HG03175 (cell line): Measurements from ENCODE around the gene TRDN.
"Not testable (repeated sequence)": the region's sequence is repeated elsewhere in the genome, so short reads cannot be mapped to it uniquely, and the experiment has no call there.

Experiments used
- ATAC-seq: cut with Tn5 transposase; IDR thresholded peaks from one replicate; pipeline ENCODE4 v1.9.1; 2021; ENCODE audit warnings: mild to moderate bottlenecking, moderate library complexity; ENCODE audit not compliant: unreplicated experiment

Gene TRDN

GRCh38 chr6:123565529-123565928 lies 71.2 kb downstream of the TRDN start:
- ATAC-seq: no peak

- ATAC-seq: no peak
These were observed 72.4 kb downstream of the TRDN start for GRCh38 chr6:123564361-123564760.

GRCh38 chr6:123562677-123563076 lies 74.1 kb downstream of the TRDN start:
- no peak for ATAC-seq

- ATAC-seq: no peak
These were observed 74.5 kb downstream of the TRDN start for GRCh38 chr6:123562264-123562663.

- not testable (repeated sequence) for ATAC-seq
These were observed 76.9 kb downstream of the TRDN start for GRCh38 chr6:123559816-123560215.

- not testable (repeated sequence) for ATAC-seq
These were observed 79.3 kb downstream of the TRDN start for GRCh38 chr6:123557474-123557873.

GRCh38 chr6:123551939-123552707 lies 84.6 kb downstream of the TRDN start:
- ATAC-seq: no peak

- no peak for ATAC-seq
These were observed 86.6 kb downstream of the TRDN start for GRCh38 chr6:123550052-123550617.

- no peak for ATAC-seq
These were observed 87.3 kb downstream of the TRDN start for GRCh38 chr6:123549476-123549875.

- ATAC-seq: no peak
These were observed 89.4 kb downstream of the TRDN start for GRCh38 chr6:123547216-123547978.

GRCh38 chr6:123546537-123546936 lies 90.2 kb downstream of the TRDN start:
- no peak for ATAC-seq

- no peak for ATAC-seq
These were observed 95.3 kb downstream of the TRDN start for GRCh38 chr6:123541462-123541861.

- ATAC-seq: no peak
These were observed 102.7 kb downstream of the TRDN start for GRCh38 chr6:123533862-123534648.

GRCh38 chr6:123529843-123530242 lies 106.9 kb downstream of the TRDN start:
- ATAC-seq: no peak

GRCh38 chr6:123529058-123529457 lies 107.7 kb downstream of the TRDN start:
- no peak for ATAC-seq

- no peak for ATAC-seq
These were observed 109.3 kb downstream of the TRDN start for GRCh38 chr6:123527406-123527805.

- ATAC-seq: peak; percentile 41
These were observed 110.6 kb downstream of the TRDN start for GRCh38 chr6:123526128-123526527.

- no peak for ATAC-seq
These were observed 112.0 kb downstream of the TRDN start for GRCh38 chr6:123524781-123525180.

GRCh38 chr6:123520217-123520616 lies 116.5 kb downstream of the TRDN start:
- no peak for ATAC-seq

- no peak for ATAC-seq
These were observed 117.6 kb downstream of the TRDN start for GRCh38 chr6:123519189-123519505.

- no peak for ATAC-seq
These were observed 118.1 kb downstream of the TRDN start for GRCh38 chr6:123518441-123519188.
